ENCODE results near the gene MGAT4C. TPM values are rescaled to one million over a fixed set of nuclear protein-coding genes. Genes with fewer than 3 reads are reported as not detected.

Gene MGAT4C
- total and polyA plus RNA-seq, 2 of the 8 experiments (the other 6 are each of a cell fraction or from before 2014, with no cell fraction given): 1.6 to 2.5 TPM

DNA sequence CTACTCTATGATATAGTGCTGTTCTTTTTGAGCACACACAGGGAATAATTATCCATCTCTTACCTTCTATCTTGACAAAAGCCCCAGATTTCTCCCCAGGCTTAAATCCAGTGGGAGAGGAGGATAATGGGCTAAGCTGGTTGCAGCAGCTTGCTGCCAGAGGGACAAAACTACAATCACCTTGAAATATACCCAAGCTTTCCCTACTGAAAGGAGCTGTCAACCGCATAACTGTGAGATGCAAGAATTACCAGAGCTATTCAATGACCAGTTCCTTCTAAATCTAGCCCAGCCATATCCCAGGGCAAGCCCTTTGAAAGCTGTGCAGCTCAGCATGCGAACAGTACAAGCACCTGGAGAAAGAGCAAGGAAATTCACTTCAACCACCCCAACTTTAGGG, 943 bp upstream of the MGAT4C start (continued):
- no peak for TF ChIP-seq NANOG (IDR thresholded peaks at IDR 0.05; ENCODE audit: insufficient read depth, low read depth, low read length, poor library complexity, severe bottlenecking)
- no peak for TF ChIP-seq BACH1 (IDR thresholded peaks at IDR 0.05; ENCODE audit: low read length)
- TF ChIP-seq, protein P1, sequence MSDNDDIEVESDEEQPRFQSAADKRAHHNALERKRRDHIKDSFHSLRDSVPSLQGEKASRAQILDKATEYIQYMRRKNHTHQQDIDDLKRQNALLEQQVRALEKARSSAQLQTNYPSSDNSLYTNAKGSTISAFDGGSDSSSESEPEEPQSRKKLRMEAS (IDR thresholded peaks at IDR 0.05): no peak

Data from H1 (cell line).